Esophagus squamous epithelium (tissue), 5 donors: ENCODE data around the gene GINS1. TPM values are rescaled to one million over a fixed set of nuclear protein-coding genes. Genes with fewer than 3 reads are reported as not detected.
A peak's percentile ranks its signal among the peaks of the same experiment; 100 is the strongest.

Source experiments
- DNase-seq: peaks from one replicate; lab custom pipeline; 2025; lab: John Stamatoyannopoulos, UW
- H3K27ac ChIP-seq, 4 donors: fragments of 200-600 bp; sonication (generic); one replicate each; pipeline ENCODE4 v1.5.1; 2016 to 2019; ENCODE audit warnings: mild to moderate bottlenecking in 1 of 4
- H3K27me3 ChIP-seq, 4 donors: fragments of 200-600 bp; sonication (generic); 1 replicate in 3 of 4; 2 replicates in 1 of 4; pipeline versions ENCODE4 v1.5.1 to v1.6.0; 2017 to 2021; ENCODE audit warnings: antibody characterized with exemption in 1 of 4
- H3K36me3 ChIP-seq, 3 donors: fragments of 200-600 bp; sonication (generic); one replicate each; pipeline ENCODE4 v1.5.1; 2016 to 2019
- H3K4me1 ChIP-seq, 3 donors: fragments of 200-600 bp; sonication (generic); one replicate each; pipeline ENCODE4 v1.5.1; 2017 to 2019
- H3K4me3 ChIP-seq, 4 donors: fragments of 200-600 bp; sonication (generic); 1 replicate in 3 of 4; 2 replicates in 1 of 4; pipeline ENCODE4 v1.5.1; 2016 to 2019; ENCODE audit warnings: mild to moderate bottlenecking in 2 of 4, moderate library complexity in 1 of 4
- H3K9me3 ChIP-seq, 3 donors: fragments of 200-600 bp; sonication (generic); one replicate each; pipeline ENCODE4 v1.5.1; 2016 to 2019
- CTCF ChIP-seq, 6 experiments: fragments of 450-650 bp in 4 of 6; fragments of 200-600 bp in 2 of 6; sonication (generic) in 2 of 6; IDR thresholded peaks; one replicate each; pipeline ENCODE4 v1.5.1; 2016 to 2019; ENCODE audit warnings: antibody characterized with exemption in 6 of 6, mild to moderate bottlenecking in 4 of 6, moderate library complexity in 4 of 6
- POLR2A ChIP-seq, 4 donors: fragments of 450-650 bp; IDR thresholded peaks; one replicate each; pipeline ENCODE4 v1.6.1; 2017; ENCODE audit warnings: antibody characterized with exemption in 4 of 4, mild to moderate bottlenecking in 4 of 4, moderate library complexity in 3 of 4
- WGBS, 2 donors: methylation state at CpG; one replicate each; pipeline ENCODE4 v1.1.5; 2018; 5-methylcytosine and 5-hydroxymethylcytosine counted together
- intact Hi-C: fragments of 100-400 bp; cut with DNase I; formaldehyde crosslinking; loops from one replicate; pipeline ENCODE4 v1.15.0; 2022
- total RNA-seq, 4 donors: library from RNA; depleted of rRNA; stranded (reverse); fragments of >200 nt; gene quantifications; one replicate each; pipeline ENCODE4 v1.1.0, GENCODE V29; 2016
- donor health status: DM: yes; HTN: yes; CAD: no.

The GINS1 gene
- total RNA-seq, 4 donors from 2014 or later: 3.4 to 12.9 (median 6.4) TPM

- DNase-seq: no peak
- H3K4me1 ChIP-seq: peaks cover 0 to 7% (median 0%) of the 10 kb centered on the region in 3 donors
- no peaks in the 10 kb centered on the region for H3K27me3 ChIP-seq
- no peak for TF ChIP-seq POLR2A (IDR thresholded peaks at IDR 0.05)
- no peak for TF ChIP-seq CTCF (IDR thresholded peaks at IDR 0.05)
- intact Hi-C loops: no loop called here
- H3K27ac ChIP-seq: no peak overlapping the region
- WGBS, 2 donors: 86 to 90% methylated on average over 8 to 10 of the region's 10 CpGs
- no peak overlapping the region for H3K4me3 ChIP-seq
- peaks cover 0 to 9% (median 0%) of the 10 kb centered on the region in 3 donors for H3K36me3 ChIP-seq
- H3K9me3 ChIP-seq: no peaks in the 10 kb centered on the region
Measured at GRCh38 chr20:25378884-25379733, 28.4 kb upstream of the GINS1 start.

- H3K9me3 ChIP-seq: no peaks in the 10 kb centered on the region
- no peak overlapping the region for H3K4me3 ChIP-seq
- intact Hi-C loops: no loop called here
- DNase-seq: no peak
- peaks cover 0 to 21% (median 0%) of the 10 kb centered on the region in 3 donors for H3K4me1 ChIP-seq
- H3K27me3 ChIP-seq: no peaks in the 10 kb centered on the region
- 87 to 95% methylated on average over 7 of the region's 7 CpGs for WGBS, 2 donors
- TF ChIP-seq POLR2A (IDR thresholded peaks at IDR 0.05): no peak
- no peak for TF ChIP-seq CTCF (IDR thresholded peaks at IDR 0.05)
- no peak overlapping the region for H3K27ac ChIP-seq
- peaks cover 0 to 9% (median 0%) of the 10 kb centered on the region in 3 donors for H3K36me3 ChIP-seq
Measured at GRCh38 chr20:25380945-25381614, 26.4 kb upstream of the GINS1 start.

GRCh38 chr20:25382704-25383370 lies 24.6 kb upstream of the GINS1 start:
- intact Hi-C loops: no loop called here
- TF ChIP-seq POLR2A (IDR thresholded peaks at IDR 0.05): no peak
- no peak for TF ChIP-seq CTCF (IDR thresholded peaks at IDR 0.05)
- Histone ChIP-seq H3K4me3 (no peak overlapping the region), H3K27ac (peak overlapping the region in 1 of 4 donors; percentile 13), H3K36me3 (peaks cover 0 to 9% (median 0%) of the 10 kb centered on the region in 3 donors), H3K27me3 (no peaks in the 10 kb centered on the region), H3K4me1 (peaks cover 0 to 21% (median 0%) of the 10 kb centered on the region in 3 donors), H3K9me3 (no peaks in the 10 kb centered on the region)
- no peak for DNase-seq
- WGBS, 2 donors: 79 to 85% methylated on average over 4 to 5 of the region's 5 CpGs

GRCh38 chr20:25389401-25389857 lies 18.0 kb upstream of the GINS1 start:
- TF ChIP-seq POLR2A (IDR thresholded peaks at IDR 0.05) (no peak), CTCF (IDR thresholded peaks at IDR 0.05) (no peak)
- intact Hi-C loops: no loop called here
- Histone ChIP-seq H3K4me3 (peak overlapping the region; percentile 78 to 91 (median 81)), H3K27me3 (no peaks in the 10 kb centered on the region), H3K9me3 (no peaks in the 10 kb centered on the region), H3K4me1 (peaks cover 0 to 31% (median 5%) of the 10 kb centered on the region in 3 donors), H3K27ac (peak overlapping the region; percentile 86 to 98 (median 92)), H3K36me3 (no peaks in the 10 kb centered on the region)
- no peak for DNase-seq
- 17 to 27% methylated on average over 13 of the region's 19 CpGs for WGBS, 2 donors
